ENCODE data around the gene ADRM1.

The ADRM1 gene

GRCh38 chr20:62320581-62321354 is 18.0 kb downstream of the ADRM1 start:
- TF ChIP-seq CTCF (IDR thresholded peaks at IDR 0.05; ENCODE audit: borderline replicate concordance, insufficient read depth, low read depth, low read length), result no peak
- no peak overlapping the region for H3K4me3 ChIP-seq (ENCODE audit: low read depth, low read length)

- TF ChIP-seq CTCF (IDR thresholded peaks at IDR 0.05; ENCODE audit: borderline replicate concordance, insufficient read depth, low read depth, low read length), result no peak
- H3K4me3 ChIP-seq (ENCODE audit: low read depth, low read length), result no peak overlapping the region
Observed at GRCh38 chr20:62321521-62321948, 18.7 kb downstream of the ADRM1 start.

- H3K4me3 ChIP-seq (ENCODE audit: low read depth, low read length), result no peak overlapping the region
- no peak for TF ChIP-seq CTCF (IDR thresholded peaks at IDR 0.05; ENCODE audit: borderline replicate concordance, insufficient read depth, low read depth, low read length)
Observed at GRCh38 chr20:62321975-62322374, 19.2 kb downstream of the ADRM1 start.

GRCh38 chr20:62322492-62323041 is 19.8 kb downstream of the ADRM1 start:
- TF ChIP-seq CTCF (IDR thresholded peaks at IDR 0.05; ENCODE audit: borderline replicate concordance, insufficient read depth, low read depth, low read length), result no peak
- H3K4me3 ChIP-seq (ENCODE audit: low read depth, low read length), result no peak overlapping the region

- TF ChIP-seq CTCF (IDR thresholded peaks at IDR 0.05; ENCODE audit: borderline replicate concordance, insufficient read depth, low read depth, low read length), result no peak
Observed at GRCh38 chr20:62323146-62323979, 20.6 kb downstream of the ADRM1 start.

GRCh38 chr20:62323980-62324906 is 21.4 kb downstream of the ADRM1 start:
- no peak overlapping the region for H3K4me3 ChIP-seq (ENCODE audit: low read depth, low read length)
- TF ChIP-seq CTCF (IDR thresholded peaks at IDR 0.05; ENCODE audit: borderline replicate concordance, insufficient read depth, low read depth, low read length), result no peak

More at GRCh38 chr20:62323146-62323979, 20.6 kb downstream of the ADRM1 start:
- H3K4me3 ChIP-seq (ENCODE audit: low read depth, low read length), result no peak overlapping the region
